Sigmoid colon (tissue), 4 donors: ENCODE measurements around the gene GPANK1.

Experiments
- CTCF ChIP-seq, 4 experiments: fragments of 450-650 bp in 3 of 4; fragments of 200-600 bp in 1 of 4; IDR thresholded peaks; one replicate each; pipeline ENCODE4 v1.5.1; 2016 to 2019; ENCODE audit warnings: antibody characterized with exemption in 4 of 4, mild to moderate bottlenecking in 3 of 4, moderate library complexity in 2 of 4
- EP300 ChIP-seq, 4 donors: sonication (generic); formaldehyde crosslinking; IDR thresholded peaks; one replicate each; pipeline ENCODE4 v1.6.1; 2017; ENCODE audit warnings: antibody characterized with exemption in 4 of 4
- POLR2A ChIP-seq, 2 donors: fragments of 450-650 bp; IDR thresholded peaks; one replicate each; pipeline ENCODE4 v1.6.1; 2016; ENCODE audit warnings: antibody characterized with exemption in 2 of 2, mild to moderate bottlenecking in 2 of 2, moderate library complexity in 2 of 2
- POLR2AphosphoS5 ChIP-seq, 4 donors: sonication (generic); formaldehyde crosslinking; IDR thresholded peaks; one replicate each; pipeline ENCODE4 v1.6.1; 2017; ENCODE audit warnings: antibody characterized with exemption in 4 of 4

- TF ChIP-seq CTCF (IDR thresholded peaks at IDR 0.05) (no peak), POLR2AphosphoS5 (IDR thresholded peaks at IDR 0.05) (no peak), EP300 (IDR thresholded peaks at IDR 0.05) (no peak), POLR2A (IDR thresholded peaks at IDR 0.05) (no peak)
These were observed 24.2 kb downstream of the GPANK1 start for GRCh38 chr6:31640612-31641011.
